Adrenal gland (tissue), 12 donors: ENCODE data around the gene CKB. TPM values are rescaled to one million over a fixed set of nuclear protein-coding genes. Genes with fewer than 3 reads are reported as not detected.

ENCODE experiments used
- DNase-seq, 7 donors: peaks; one replicate each; pipeline ENCODE4 v3.0.0-alpha.2; 2019 to 2020
- H3K27ac ChIP-seq, 5 donors: fragments of 200-600 bp; sonication (generic) in 4 of 5; 1 replicate in 3 of 5; 2 replicates in 2 of 5; pipeline versions ENCODE4 v1.5.1 to v1.8.0; 2016 to 2020; ENCODE audit warnings: mild to moderate bottlenecking in 1 of 5
- H3K27me3 ChIP-seq: fragments of 200-600 bp; 2 replicates; pipeline ENCODE4 v1.8.0; 2021
- H3K36me3 ChIP-seq, 2 donors: fragments of 200-600 bp; replicated peaks in 1 of 2; 1 replicate in 1 of 2; 2 replicates in 1 of 2; pipeline versions ENCODE4 v1.5.1 to v1.8.0; 2018 to 2022
- H3K4me1 ChIP-seq, 2 donors: fragments of 200-600 bp; replicated peaks in 1 of 2; 1 replicate in 1 of 2; 2 replicates in 1 of 2; pipeline versions ENCODE4 v1.5.1 to v1.8.0; 2018 to 2021
- H3K4me3 ChIP-seq, 4 donors: fragments of 200-600 bp; sonication (generic) in 3 of 4; one replicate each; pipeline ENCODE4 v1.5.1; 2016 to 2018
- H3K9me3 ChIP-seq, 3 donors: fragments of 200-600 bp; sonication (generic) in 1 of 3; replicated peaks in 1 of 3; 1 replicate in 2 of 3; 2 replicates in 1 of 3; pipeline versions ENCODE4 v1.5.1 to v1.8.0; 2016 to 2021
- POLR2A ChIP-seq, 2 donors: fragments of 450-650 bp; IDR thresholded peaks; one replicate each; pipeline ENCODE4 v1.6.1; 2017; ENCODE audit warnings: antibody characterized with exemption in 2 of 2, mild to moderate bottlenecking in 2 of 2, moderate library complexity in 1 of 2
- WGBS, 4 donors: extraction: QIAGEN DNeasy Blood & Tissue Kit in 2 of 4; methylation state at CpG; one replicate each; pipeline versions ENCODE4 v1.1.5 to v1.1.7; 2013 to 2017; 5-methylcytosine and 5-hydroxymethylcytosine counted together
- intact Hi-C, 2 donors: fragments of 100-400 bp; cut with DNase I; formaldehyde crosslinking; loops; one replicate each; pipeline versions ENCODE4 v1.14.1 to v1.15.0; 2022 to 2023
- polyA plus RNA-seq, 3 donors: library from polyadenylated mRNA; stranded (reverse); fragments of 200-250 nt in 2 of 3; fragments of 350-450 nt in 1 of 3; fragmentation: Illumina TruSeq in 1 of 3; extraction: RNeasy Lipid Tissue Mini Kit (QIAGEN cat#74804) in 1 of 3; gene quantifications; one replicate each; pipeline ENCODE4 v1.2.3, GENCODE V29; 2013 to 2014
- total RNA-seq, 9 donors: library from RNA; depleted of rRNA in 4 of 9; stranded (reverse); fragments of >200 nt in 4 of 9; fragments of 120-200 nt in 1 of 9; fragmentation: NEBNext Ultra II Directional in 1 of 9; extraction: Animal tissue kit (Norgen Biotek cat#: 25700) in 1 of 9; gene quantifications; one replicate each; pipeline versions ENCODE4 v1.1.0 to v1.2.4, GENCODE V29; 2013 to 2023
- TF ChIP-seq, protein P1 (sequence below), 6 experiments: fragments of 450-650 bp in 4 of 6; fragments of 200-600 bp in 2 of 6; sonication (generic) in 1 of 6; IDR thresholded peaks; 1 replicate in 5 of 6; 2 replicates in 1 of 6; pipeline versions ENCODE4 v1.5.1 to v1.8.0; 2016 to 2021; ENCODE audit warnings: antibody characterized with exemption in 6 of 6, mild to moderate bottlenecking in 2 of 6, moderate library complexity in 1 of 6
- donor health status: healthy with polysubstance abuse.
- donor health status: Bipolar disorder and iron deficiency.
- donor health status: DM: yes; HTN: yes; CAD: no.
- donor health status: DM: no; HTN: no; CAD: no.
- donor health status: DM: no; HTN: no; CAD: no.
- donor health status: DM: yes; HTN: yes; CAD: no.

The CKB gene
- total and polyA plus RNA-seq, 12 donors = 11.0 to 410 (median 198) TPM

DNA sequence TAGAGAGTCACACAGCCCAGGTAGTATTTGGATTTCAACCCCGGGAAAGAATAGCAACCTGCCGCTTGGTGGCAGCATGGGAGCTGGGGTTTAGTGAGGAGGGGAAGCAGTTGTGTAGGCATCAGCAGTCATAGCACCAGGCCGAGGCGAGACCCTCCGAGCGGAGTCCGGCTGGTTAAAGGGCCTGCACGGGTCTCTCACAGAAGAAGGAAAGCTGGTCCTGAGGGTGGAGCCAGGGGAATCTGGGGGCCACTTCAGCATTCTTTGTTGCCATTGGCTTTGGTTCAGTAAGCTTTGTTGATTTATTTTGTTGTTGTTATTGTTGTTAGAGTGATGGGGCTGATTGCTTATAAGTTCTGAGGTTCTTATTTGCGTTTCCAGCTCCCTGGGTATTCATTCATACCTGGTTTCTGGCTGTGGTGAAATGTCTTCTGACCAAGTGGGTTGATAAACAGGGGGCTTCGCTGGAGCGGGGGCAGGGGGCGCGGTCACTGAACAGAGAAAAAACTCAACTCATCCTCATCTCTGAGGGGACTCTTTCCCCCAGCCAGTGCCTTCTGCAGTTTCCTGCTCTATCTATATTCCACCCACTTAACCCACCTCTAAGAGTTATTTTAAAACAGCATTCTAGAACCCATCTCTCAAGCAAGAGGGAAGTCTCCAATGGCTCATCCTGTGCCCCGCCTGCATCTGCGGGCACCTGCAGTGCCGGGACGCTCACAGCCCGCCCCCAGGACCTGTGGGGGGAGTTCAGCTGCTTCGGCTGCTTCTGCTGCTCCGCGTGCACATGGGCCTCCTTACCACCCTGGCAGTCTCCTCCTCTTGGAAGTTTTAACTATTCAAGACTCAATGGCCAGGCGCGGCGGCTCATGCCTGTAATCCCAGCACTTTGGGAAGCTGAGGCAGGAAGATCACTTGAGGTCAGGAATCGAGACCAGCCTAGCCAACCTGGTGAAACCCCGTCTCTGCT is 11.6 kb downstream of the CKB start:
- Histone ChIP-seq H3K27ac (no peak overlapping the region), H3K27me3 (no peaks in the 10 kb centered on the region), H3K9me3 (no peaks in the 10 kb centered on the region), H3K4me3 (no peak overlapping the region), H3K36me3 (peaks cover 0 to 8% of the 10 kb centered on the region in 2 donors), H3K4me1 (peaks cover 18 to 29% of the 10 kb centered on the region in 2 donors)
- no peak for TF ChIP-seq POLR2A (IDR thresholded peaks at IDR 0.05)
- TF ChIP-seq, protein P1, sequence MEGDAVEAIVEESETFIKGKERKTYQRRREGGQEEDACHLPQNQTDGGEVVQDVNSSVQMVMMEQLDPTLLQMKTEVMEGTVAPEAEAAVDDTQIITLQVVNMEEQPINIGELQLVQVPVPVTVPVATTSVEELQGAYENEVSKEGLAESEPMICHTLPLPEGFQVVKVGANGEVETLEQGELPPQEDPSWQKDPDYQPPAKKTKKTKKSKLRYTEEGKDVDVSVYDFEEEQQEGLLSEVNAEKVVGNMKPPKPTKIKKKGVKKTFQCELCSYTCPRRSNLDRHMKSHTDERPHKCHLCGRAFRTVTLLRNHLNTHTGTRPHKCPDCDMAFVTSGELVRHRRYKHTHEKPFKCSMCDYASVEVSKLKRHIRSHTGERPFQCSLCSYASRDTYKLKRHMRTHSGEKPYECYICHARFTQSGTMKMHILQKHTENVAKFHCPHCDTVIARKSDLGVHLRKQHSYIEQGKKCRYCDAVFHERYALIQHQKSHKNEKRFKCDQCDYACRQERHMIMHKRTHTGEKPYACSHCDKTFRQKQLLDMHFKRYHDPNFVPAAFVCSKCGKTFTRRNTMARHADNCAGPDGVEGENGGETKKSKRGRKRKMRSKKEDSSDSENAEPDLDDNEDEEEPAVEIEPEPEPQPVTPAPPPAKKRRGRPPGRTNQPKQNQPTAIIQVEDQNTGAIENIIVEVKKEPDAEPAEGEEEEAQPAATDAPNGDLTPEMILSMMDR (IDR thresholded peaks at IDR 0.05) = no peak
- 84 to 94% (median 91%) methylated on average over 17 to 26 of the region's 26 CpGs for whole genome bisulfite sequencing, 4 donors
- intact Hi-C loops = no loop called here
- peak in 2 of 7 donors; percentile 13 to 19 for DNase-seq

DNA sequence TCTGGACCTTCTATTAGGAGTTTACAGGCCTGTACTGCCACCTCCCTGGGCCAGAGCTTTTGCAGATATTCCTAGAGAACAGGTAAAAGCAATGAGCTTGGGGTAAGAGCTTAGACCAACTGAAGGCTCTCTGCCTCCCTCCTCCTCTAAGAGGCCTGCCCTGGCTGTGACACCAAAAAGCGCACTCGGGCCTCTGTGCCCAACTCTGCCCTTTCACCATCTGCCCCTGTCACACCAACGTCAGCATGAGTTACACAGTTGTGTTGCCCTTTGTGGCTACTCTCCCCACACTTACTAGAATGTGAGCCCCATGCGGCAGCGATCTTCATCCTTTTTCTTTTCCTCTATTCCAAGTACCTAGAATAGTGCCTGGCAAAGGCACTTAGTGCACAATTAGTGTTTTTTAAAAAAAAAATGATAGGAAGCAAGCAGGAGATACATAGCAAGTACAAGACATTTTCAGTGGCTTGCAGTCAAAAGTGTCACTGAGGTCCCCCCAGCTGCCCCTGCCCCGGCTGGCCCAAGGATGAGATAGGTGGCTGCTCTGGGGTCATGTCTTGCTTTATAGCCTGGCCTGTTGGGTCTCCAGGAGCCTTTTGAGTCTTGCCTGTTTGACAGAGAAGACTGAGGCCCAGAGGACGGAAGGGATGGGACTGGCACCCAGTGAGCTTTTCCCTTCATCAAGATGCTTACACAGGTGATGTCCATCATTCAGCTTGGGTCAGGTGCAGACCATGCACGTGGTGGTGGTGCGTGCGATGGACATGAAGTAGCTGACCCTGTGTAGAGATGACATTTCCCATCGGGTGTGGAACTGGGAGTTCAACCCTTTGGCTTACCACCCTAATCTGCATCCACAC is 12.5 kb downstream of the CKB start:
- H3K4me1 ChIP-seq = peaks cover 18 to 29% of the 10 kb centered on the region in 2 donors
- no peak overlapping the region for H3K4me3 ChIP-seq
- no peaks in the 10 kb centered on the region for H3K9me3 ChIP-seq
- TF ChIP-seq, protein P1 (IDR thresholded peaks at IDR 0.05) = no peak
- no peak for TF ChIP-seq POLR2A (IDR thresholded peaks at IDR 0.05)
- H3K27me3 ChIP-seq = no peaks in the 10 kb centered on the region
- WGBS, 4 donors = 89 to 93% (median 90%) methylated on average over 7 to 11 of the region's 11 CpGs
- peaks cover 0 to 18% of the 10 kb centered on the region in 2 donors for H3K36me3 ChIP-seq
- DNase-seq = peak in 2 of 7 donors; percentile 11 to 17
- intact Hi-C loops = no loop called here
- H3K27ac ChIP-seq = peak overlapping the region in 1 of 5 donors; percentile 52

DNA sequence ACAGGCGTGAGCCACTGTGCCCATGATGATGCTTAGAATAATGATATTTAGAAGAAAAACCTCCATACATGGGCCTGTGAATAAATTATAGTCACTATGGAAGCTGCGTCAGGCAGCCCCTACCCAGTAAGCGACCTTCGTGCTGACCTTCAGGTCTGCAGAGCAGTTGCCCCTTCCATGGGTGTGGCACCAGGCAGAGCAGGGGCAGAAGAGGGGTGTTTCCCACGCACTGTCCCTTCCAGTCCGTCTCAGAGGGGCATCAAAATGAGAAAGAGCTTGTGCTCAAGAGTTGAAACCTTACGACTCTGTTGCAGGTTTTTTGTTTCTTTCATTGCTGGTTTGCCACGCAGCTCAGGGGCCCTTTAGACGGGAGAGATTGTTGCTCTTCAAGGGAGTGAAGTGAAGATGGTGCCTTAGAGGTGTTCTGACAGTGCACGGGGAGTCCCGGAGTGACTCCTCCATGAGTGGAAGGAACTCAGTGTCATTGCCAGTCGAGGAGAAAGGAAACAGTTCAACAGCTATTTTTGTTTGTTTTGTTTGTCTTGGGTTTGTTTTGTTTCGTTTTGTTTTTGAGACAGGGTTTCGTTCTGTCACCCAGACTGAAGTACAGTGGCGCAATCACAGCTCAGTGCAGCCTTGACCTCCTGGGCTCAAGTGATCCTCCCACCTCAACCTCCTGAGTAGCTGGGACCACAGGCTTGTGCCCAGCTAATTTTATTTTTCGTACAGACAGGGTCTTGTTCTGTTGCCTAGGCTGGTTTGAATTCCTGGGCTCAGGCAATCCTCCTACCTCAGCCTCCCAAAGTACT is 13.9 kb downstream of the CKB start:
- H3K9me3 ChIP-seq = no peaks in the 10 kb centered on the region
- H3K4me3 ChIP-seq = no peak overlapping the region
- peaks cover 0 to 31% of the 10 kb centered on the region in 2 donors for H3K36me3 ChIP-seq
- DNase-seq = peak in 4 of 7 donors; percentile 57 to 79 (median 70)
- H3K27ac ChIP-seq = peak overlapping the region in 4 of 5 donors; percentile 18 to 62 (median 44)
- 49 to 60% (median 53%) methylated on average over 16 of the region's 16 CpGs for WGBS, 4 donors
- intact Hi-C loops = no loop called here
- no peaks in the 10 kb centered on the region for H3K27me3 ChIP-seq
- H3K4me1 ChIP-seq = peaks cover 18 to 29% of the 10 kb centered on the region in 2 donors
- TF ChIP-seq POLR2A (IDR thresholded peaks at IDR 0.05) = no peak
- TF ChIP-seq, protein P1 (IDR thresholded peaks at IDR 0.05) = no peak
